ENCODE data around the gene SAG. TPM values are rescaled to one million over a fixed set of nuclear protein-coding genes. Genes with fewer than 3 reads are reported as not detected.
A peak's percentile ranks its signal among the peaks of the same experiment; 100 is the strongest.

SAG gene
- total RNA-seq, 4 donors from 2014 or later, result not detected

GRCh38 chr2:233349005-233349998 lies 41.7 kb downstream of the SAG start:
- H3K4me1 ChIP-seq, result peaks cover 6 to 40% (median 29%) of the 10 kb centered on the region in 4 donors
- WGBS, result 65% methylated on average over 15 of the region's 15 CpGs
- H3K9me3 ChIP-seq, result no peaks in the 10 kb centered on the region
- TF ChIP-seq POLR2AphosphoS5 (IDR thresholded peaks at IDR 0.05) (peak in 1 of 2 donors; percentile 57), EP300 (IDR thresholded peaks at IDR 0.05) (no peak)
- H3K27me3 ChIP-seq, result no peaks in the 10 kb centered on the region
- no peaks in the 10 kb centered on the region for H3K36me3 ChIP-seq
- no peak overlapping the region for H3K27ac ChIP-seq (replicated peaks in 1 of 4)
- no peak overlapping the region for H3K4me3 ChIP-seq
- intact Hi-C loops (cut with DNase I), result no loop called here
- DNase-seq (ENCODE audit: extremely low spot score), result no peak

- Histone ChIP-seq H3K4me1 (peaks cover 13 to 48% (median 37%) of the 10 kb centered on the region in 4 donors), H3K36me3 (no peaks in the 10 kb centered on the region), H3K9me3 (no peaks in the 10 kb centered on the region), H3K27me3 (no peaks in the 10 kb centered on the region), H3K27ac (replicated peaks in 1 of 4) (no peak overlapping the region), H3K4me3 (no peak overlapping the region)
- no peak for DNase-seq (ENCODE audit: extremely low spot score)
- 28% methylated on average over 8 of the region's 8 CpGs for WGBS
- TF ChIP-seq EP300 (IDR thresholded peaks at IDR 0.05) (no peak), POLR2AphosphoS5 (IDR thresholded peaks at IDR 0.05) (peak in 1 of 2 donors; percentile 31), CTCF (IDR thresholded peaks at IDR 0.05) (peak in 1 of 3 experiments; percentile 2)
- intact Hi-C loops (cut with DNase I), result no loop called here
Observed at GRCh38 chr2:233350708-233351107, 43.1 kb downstream of the SAG start.

- Histone ChIP-seq H3K27ac (replicated peaks in 1 of 4) (no peak overlapping the region), H3K9me3 (no peaks in the 10 kb centered on the region), H3K4me3 (no peak overlapping the region), H3K27me3 (no peaks in the 10 kb centered on the region), H3K4me1 (peaks cover 17 to 54% (median 44%) of the 10 kb centered on the region in 4 donors), H3K36me3 (no peaks in the 10 kb centered on the region)
- no peak for DNase-seq (ENCODE audit: extremely low spot score)
- intact Hi-C loops (cut with DNase I), result no loop called here
- TF ChIP-seq EP300 (IDR thresholded peaks at IDR 0.05) (no peak), POLR2AphosphoS5 (IDR thresholded peaks at IDR 0.05) (no peak), CTCF (IDR thresholded peaks at IDR 0.05) (no peak), POLR2A (IDR thresholded peaks at IDR 0.05; ENCODE audit: low read depth) (no peak)
- 87% methylated on average over 7 of the region's 7 CpGs for WGBS
Observed at GRCh38 chr2:233351423-233351822, 43.8 kb downstream of the SAG start.

- TF ChIP-seq POLR2A (IDR thresholded peaks at IDR 0.05; ENCODE audit: low read depth) (no peak), CTCF (IDR thresholded peaks at IDR 0.05) (no peak), EP300 (IDR thresholded peaks at IDR 0.05) (no peak), POLR2AphosphoS5 (IDR thresholded peaks at IDR 0.05) (no peak)
- Histone ChIP-seq H3K4me1 (peaks cover 21 to 60% (median 52%) of the 10 kb centered on the region in 4 donors), H3K4me3 (no peak overlapping the region), H3K36me3 (no peaks in the 10 kb centered on the region), H3K27ac (replicated peaks in 1 of 4) (no peak overlapping the region), H3K9me3 (no peaks in the 10 kb centered on the region), H3K27me3 (no peaks in the 10 kb centered on the region)
- 95% methylated on average over 22 of the region's 25 CpGs for WGBS
- DNase-seq (ENCODE audit: extremely low spot score), result no peak
- intact Hi-C loops (cut with DNase I), result no loop called here
Observed at GRCh38 chr2:233352141-233352842, 44.7 kb downstream of the SAG start.
